Stimulated activated CD4-positive, alpha-beta T cell treated with anti-CD3 and anti-CD28 coated beads, Interleukin-15, amount 100 ng/mL, for 24 hours (primary cell): Measurements from ENCODE around the gene COMTD1.

Source experiments
- DNase-seq: peaks from one replicate; pipeline ENCODE4 v3.0.0-alpha.2; 2020

COMTD1 gene

GRCh38 chr10:75245354-75246250 lies 9.8 kb upstream of the COMTD1 start:
- no peak for DNase-seq

- no peak for DNase-seq
Observed at GRCh38 chr10:75244487-75245353, 9.0 kb upstream of the COMTD1 start.

- DNase-seq: no peak
Observed at GRCh38 chr10:75243426-75243825, 7.7 kb upstream of the COMTD1 start.

- no peak for DNase-seq
Observed at GRCh38 chr10:75240329-75241076, 4.7 kb upstream of the COMTD1 start.

GRCh38 chr10:75239096-75239790 lies 3.5 kb upstream of the COMTD1 start:
- DNase-seq: no peak

- no peak for DNase-seq
Observed at GRCh38 chr10:75238182-75239095, 2.7 kb upstream of the COMTD1 start.

GRCh38 chr10:75236178-75236825 lies 545 bp upstream of the COMTD1 start:
- DNase-seq: no peak

GRCh38 chr10:75234683-75235374 lies 928 bp downstream of the COMTD1 start:
- DNase-seq: no peak

- DNase-seq: peak; percentile 98
Observed at GRCh38 chr10:75234017-75234682, 1.6 kb downstream of the COMTD1 start.

- DNase-seq: peak; percentile 24
Observed at GRCh38 chr10:75233444-75234016, 2.2 kb downstream of the COMTD1 start.

GRCh38 chr10:75231672-75232581 lies 3.8 kb downstream of the COMTD1 start:
- DNase-seq: no peak

GRCh38 chr10:75230600-75231038 lies 5.1 kb downstream of the COMTD1 start:
- DNase-seq: peak; percentile 96

GRCh38 chr10:75229971-75230370 lies 5.8 kb downstream of the COMTD1 start:
- no peak for DNase-seq

- no peak for DNase-seq
Observed at GRCh38 chr10:75228834-75229233, 6.9 kb downstream of the COMTD1 start.

GRCh38 chr10:75228278-75228677 lies 7.5 kb downstream of the COMTD1 start:
- no peak for DNase-seq

- DNase-seq: no peak
Observed at GRCh38 chr10:75226656-75227055, 9.1 kb downstream of the COMTD1 start.

- no peak for DNase-seq
Observed at GRCh38 chr10:75226095-75226494, 9.7 kb downstream of the COMTD1 start.

GRCh38 chr10:75223507-75223906 lies 12.2 kb downstream of the COMTD1 start:
- DNase-seq: no peak
